Fibroblast of villous mesenchyme (primary cell): ENCODE results near the gene PPFIBP2. TPM values are rescaled to one million over a fixed set of nuclear protein-coding genes. Genes with fewer than 3 reads are reported as not detected.

Source experiments
- DNase-seq: peaks from one replicate; pipeline ENCODE4 v3.0.0-alpha.2; 2010; ENCODE audit warnings: low read depth
- H3K4me3 ChIP-seq: 2 replicates; pipeline ENCODE4 v1.5.1; 2011; ENCODE audit warnings: low read depth, mild to moderate bottlenecking, low read length
- CTCF ChIP-seq: IDR thresholded peaks from 2 replicates; pipeline ENCODE4 v1.5.1; 2012; ENCODE audit warnings: low read depth, mild to moderate bottlenecking, low read length; ENCODE audit not compliant: insufficient read depth
- total RNA-seq: library from RNA; depleted of rRNA; stranded (reverse); fragments of >200 nt; gene quantifications from 2 replicates; pipeline ENCODE4 v1.2.3, GENCODE V29; 2012

PPFIBP2 gene
- total RNA-seq, 1 donor: 20.3 TPM

- no peak overlapping the region for H3K4me3 ChIP-seq
- no peak for DNase-seq
- no peak for TF ChIP-seq CTCF
Measured at GRCh38 chr11:7675631-7676030, 161.8 kb downstream of the PPFIBP2 start.

- DNase-seq: peak; percentile 69
- H3K4me3 ChIP-seq: no peak overlapping the region
- no peak for TF ChIP-seq CTCF
Measured at GRCh38 chr11:7677071-7677470, 163.3 kb downstream of the PPFIBP2 start.

- peak; percentile 96 for DNase-seq
- no peak overlapping the region for H3K4me3 ChIP-seq
- no peak for TF ChIP-seq CTCF
Measured at GRCh38 chr11:7677796-7678201, 164.0 kb downstream of the PPFIBP2 start.

- H3K4me3 ChIP-seq: no peak overlapping the region
- DNase-seq: no peak
- TF ChIP-seq CTCF: no peak
Measured at GRCh38 chr11:7683571-7683970, 169.8 kb downstream of the PPFIBP2 start.

GRCh38 chr11:7686761-7687160 lies 173.0 kb downstream of the PPFIBP2 start:
- no peak for DNase-seq
- no peak for TF ChIP-seq CTCF

GRCh38 chr11:7687386-7687785 lies 173.6 kb downstream of the PPFIBP2 start:
- no peak for TF ChIP-seq CTCF
- DNase-seq: no peak
- H3K4me3 ChIP-seq: no peak overlapping the region

More at GRCh38 chr11:7686761-7687160, 173.0 kb downstream of the PPFIBP2 start:
- no peak overlapping the region for H3K4me3 ChIP-seq

- TF ChIP-seq CTCF: peak; percentile 87
- DNase-seq: peak; percentile 48
- H3K4me3 ChIP-seq: no peak overlapping the region
Measured at GRCh38 chr11:7688238-7688826, 174.5 kb downstream of the PPFIBP2 start.
